HCT116 (cell line): Measurements from ENCODE around the gene DLL1.

Experiments
- ATF3 ChIP-seq: IDR thresholded peaks from 2 replicates; pipeline ENCODE4 v1.6.1; 2012
- CTCF ChIP-seq, 3 experiments: fragments of 200-600 bp in 1 of 3; sonication (generic) in 1 of 3; IDR thresholded peaks in 2 of 3; conservative IDR thresholded peaks in 1 of 3; 2 replicates each; pipeline ENCODE4 v1.5.1; 2012 to 2017; ENCODE audit warnings: low read depth in 2 of 3, low read length in 2 of 3, antibody characterized with exemption in 1 of 3, borderline replicate concordance in 1 of 3, control low read depth in 1 of 3, mild to moderate bottlenecking in 1 of 3, mixed read lengths in 1 of 3, mixed run types in 1 of 3, moderate library complexity in 1 of 3; ENCODE audit not compliant: insufficient read depth in 1 of 3
- EZH2 ChIP-seq: fragments of 200-600 bp; sonication (generic); IDR thresholded peaks from 2 replicates; pipeline ENCODE4 v1.6.1; 2017; ENCODE audit warnings: antibody characterized with exemption, mixed run types
- EZH2phosphoT487 ChIP-seq: fragments of 200-600 bp; IDR thresholded peaks from 2 replicates; pipeline ENCODE4 v1.6.1; 2018; ENCODE audit warnings: antibody characterized with exemption, borderline replicate concordance
- POLR2A ChIP-seq: IDR thresholded peaks from 2 replicates; pipeline ENCODE4 v1.7.0; 2011; ENCODE audit warnings: borderline replicate concordance; ENCODE audit not compliant: insufficient read depth, insufficient read length; ENCODE audit errors: extremely low read depth
- RAD21 ChIP-seq: IDR thresholded peaks from 2 replicates; pipeline ENCODE4 v1.6.1; 2012; ENCODE audit warnings: low read depth, mild to moderate bottlenecking
- SP1 ChIP-seq: IDR thresholded peaks from 2 replicates; pipeline ENCODE4 v1.6.1; 2012; ENCODE audit warnings: low read depth
- TF ChIP-seq, protein P1 (sequence below): IDR thresholded peaks from 2 replicates; pipeline ENCODE4 v1.6.1; 2012
- TF ChIP-seq, protein P2 (sequence below): IDR thresholded peaks from 2 replicates; pipeline ENCODE4 v1.6.1; 2012; ENCODE audit warnings: low read depth

DNA sequence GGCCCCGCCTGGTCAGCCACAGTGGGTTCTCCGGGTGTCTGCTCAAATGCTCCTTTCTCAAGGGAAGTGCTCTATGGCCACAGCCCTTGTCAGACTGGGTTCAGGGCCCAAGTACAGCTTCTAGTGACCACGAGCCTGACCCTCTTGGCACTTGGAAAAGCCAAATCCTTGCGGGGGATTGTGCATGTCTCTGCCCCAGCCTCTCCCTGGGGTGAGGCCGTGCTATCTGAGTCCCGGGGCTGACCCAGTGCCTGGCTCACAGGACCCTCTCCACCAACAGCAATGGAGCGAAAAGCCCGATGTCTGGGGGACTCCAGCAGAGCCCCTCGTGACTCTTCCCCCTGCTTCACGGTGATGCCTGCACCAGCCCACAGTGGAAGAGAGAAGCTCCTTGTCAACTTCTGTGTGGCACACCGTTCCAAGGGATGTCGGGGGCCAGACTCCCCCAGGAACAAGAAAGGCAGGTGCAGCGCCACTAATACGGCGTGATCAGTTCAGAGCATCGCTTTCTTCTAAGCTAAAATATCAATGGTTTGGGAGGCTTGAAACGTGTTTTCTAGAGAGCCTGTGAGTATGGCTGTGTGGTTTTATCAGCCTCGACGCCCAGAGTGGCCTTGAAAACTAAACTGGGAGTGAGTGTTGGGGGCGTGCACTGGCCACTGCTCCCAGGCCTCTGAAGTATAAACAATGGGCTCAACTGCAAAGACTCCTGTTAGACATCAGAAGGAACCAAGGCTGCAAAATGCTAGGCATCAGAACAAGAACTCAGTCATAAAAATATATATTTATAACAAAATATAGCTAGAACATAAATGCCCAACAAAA is 51.9 kb downstream of the DLL1 start:
- TF ChIP-seq, protein P1, sequence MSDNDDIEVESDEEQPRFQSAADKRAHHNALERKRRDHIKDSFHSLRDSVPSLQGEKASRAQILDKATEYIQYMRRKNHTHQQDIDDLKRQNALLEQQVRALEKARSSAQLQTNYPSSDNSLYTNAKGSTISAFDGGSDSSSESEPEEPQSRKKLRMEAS = no peak
- no peak for TF ChIP-seq POLR2A
- TF ChIP-seq CTCF (IDR thresholded peaks at IDR 0.05 in 2 of 3, conservative IDR thresholded peaks at IDR 0.05 in 1 of 3; ENCODE audit: borderline replicate concordance in 1 of 3, insufficient read depth in 1 of 3, low read depth in 2 of 3, low read length in 2 of 3) = no peak
- no peak for TF ChIP-seq RAD21
- TF ChIP-seq SP1 = no peak
- TF ChIP-seq EZH2phosphoT487 = no peak
- TF ChIP-seq EZH2 = no peak
- TF ChIP-seq ATF3 = no peak
- TF ChIP-seq, protein P2, sequence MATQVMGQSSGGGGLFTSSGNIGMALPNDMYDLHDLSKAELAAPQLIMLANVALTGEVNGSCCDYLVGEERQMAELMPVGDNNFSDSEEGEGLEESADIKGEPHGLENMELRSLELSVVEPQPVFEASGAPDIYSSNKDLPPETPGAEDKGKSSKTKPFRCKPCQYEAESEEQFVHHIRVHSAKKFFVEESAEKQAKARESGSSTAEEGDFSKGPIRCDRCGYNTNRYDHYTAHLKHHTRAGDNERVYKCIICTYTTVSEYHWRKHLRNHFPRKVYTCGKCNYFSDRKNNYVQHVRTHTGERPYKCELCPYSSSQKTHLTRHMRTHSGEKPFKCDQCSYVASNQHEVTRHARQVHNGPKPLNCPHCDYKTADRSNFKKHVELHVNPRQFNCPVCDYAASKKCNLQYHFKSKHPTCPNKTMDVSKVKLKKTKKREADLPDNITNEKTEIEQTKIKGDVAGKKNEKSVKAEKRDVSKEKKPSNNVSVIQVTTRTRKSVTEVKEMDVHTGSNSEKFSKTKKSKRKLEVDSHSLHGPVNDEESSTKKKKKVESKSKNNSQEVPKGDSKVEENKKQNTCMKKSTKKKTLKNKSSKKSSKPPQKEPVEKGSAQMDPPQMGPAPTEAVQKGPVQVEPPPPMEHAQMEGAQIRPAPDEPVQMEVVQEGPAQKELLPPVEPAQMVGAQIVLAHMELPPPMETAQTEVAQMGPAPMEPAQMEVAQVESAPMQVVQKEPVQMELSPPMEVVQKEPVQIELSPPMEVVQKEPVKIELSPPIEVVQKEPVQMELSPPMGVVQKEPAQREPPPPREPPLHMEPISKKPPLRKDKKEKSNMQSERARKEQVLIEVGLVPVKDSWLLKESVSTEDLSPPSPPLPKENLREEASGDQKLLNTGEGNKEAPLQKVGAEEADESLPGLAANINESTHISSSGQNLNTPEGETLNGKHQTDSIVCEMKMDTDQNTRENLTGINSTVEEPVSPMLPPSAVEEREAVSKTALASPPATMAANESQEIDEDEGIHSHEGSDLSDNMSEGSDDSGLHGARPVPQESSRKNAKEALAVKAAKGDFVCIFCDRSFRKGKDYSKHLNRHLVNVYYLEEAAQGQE = no peak
